GM12874 (cell line): ENCODE data around the gene PSMC6.

Source experiments
- TF ChIP-seq, protein P1 (sequence below): IDR thresholded peaks from 2 replicates; pipeline ENCODE4 v1.5.1; 2011; ENCODE audit warnings: low read depth, mild to moderate bottlenecking, control low read depth, low read length, moderate library complexity; ENCODE audit not compliant: insufficient read depth

The PSMC6 gene

DNA sequence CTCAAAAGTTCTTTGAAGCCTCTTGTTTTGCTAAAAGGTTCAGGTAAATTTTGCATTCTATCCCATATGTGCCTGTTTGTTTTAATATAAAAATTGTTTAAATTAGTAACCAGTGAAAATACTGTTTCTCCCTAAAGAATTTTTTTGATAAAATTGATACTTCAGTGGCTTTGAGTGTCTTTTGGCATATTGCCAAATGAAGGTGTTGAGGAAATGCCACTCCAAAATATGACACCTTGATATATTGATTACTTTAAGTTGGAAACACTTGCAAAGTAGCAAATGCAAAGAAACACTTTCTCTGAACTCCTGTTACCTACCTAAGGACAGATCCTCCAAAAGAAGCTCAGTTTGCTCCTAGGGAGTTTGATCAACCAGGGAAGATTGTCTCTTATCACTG lies 31.4 kb downstream of the PSMC6 start:
- TF ChIP-seq, protein P1, sequence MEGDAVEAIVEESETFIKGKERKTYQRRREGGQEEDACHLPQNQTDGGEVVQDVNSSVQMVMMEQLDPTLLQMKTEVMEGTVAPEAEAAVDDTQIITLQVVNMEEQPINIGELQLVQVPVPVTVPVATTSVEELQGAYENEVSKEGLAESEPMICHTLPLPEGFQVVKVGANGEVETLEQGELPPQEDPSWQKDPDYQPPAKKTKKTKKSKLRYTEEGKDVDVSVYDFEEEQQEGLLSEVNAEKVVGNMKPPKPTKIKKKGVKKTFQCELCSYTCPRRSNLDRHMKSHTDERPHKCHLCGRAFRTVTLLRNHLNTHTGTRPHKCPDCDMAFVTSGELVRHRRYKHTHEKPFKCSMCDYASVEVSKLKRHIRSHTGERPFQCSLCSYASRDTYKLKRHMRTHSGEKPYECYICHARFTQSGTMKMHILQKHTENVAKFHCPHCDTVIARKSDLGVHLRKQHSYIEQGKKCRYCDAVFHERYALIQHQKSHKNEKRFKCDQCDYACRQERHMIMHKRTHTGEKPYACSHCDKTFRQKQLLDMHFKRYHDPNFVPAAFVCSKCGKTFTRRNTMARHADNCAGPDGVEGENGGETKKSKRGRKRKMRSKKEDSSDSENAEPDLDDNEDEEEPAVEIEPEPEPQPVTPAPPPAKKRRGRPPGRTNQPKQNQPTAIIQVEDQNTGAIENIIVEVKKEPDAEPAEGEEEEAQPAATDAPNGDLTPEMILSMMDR, result no peak

- TF ChIP-seq, protein P1, result no peak
Observed at GRCh38 chr14:52740751-52741150, 33.8 kb downstream of the PSMC6 start.

GRCh38 chr14:52741865-52742264 lies 34.9 kb downstream of the PSMC6 start:
- TF ChIP-seq, protein P1, result no peak

- TF ChIP-seq, protein P1, result no peak
Observed at GRCh38 chr14:52748647-52749292, 41.8 kb downstream of the PSMC6 start.

GRCh38 chr14:52755607-52756316 lies 48.8 kb downstream of the PSMC6 start:
- TF ChIP-seq, protein P1, result no peak

- TF ChIP-seq, protein P1, result no peak
Observed at GRCh38 chr14:52759145-52759544, 52.1 kb downstream of the PSMC6 start.

GRCh38 chr14:52767058-52767833 lies 60.2 kb downstream of the PSMC6 start:
- TF ChIP-seq, protein P1, result no peak
